Esophagus muscularis mucosa (tissue), 4 donors: Measurements from ENCODE around the gene CRYM. TPM values are rescaled to one million over a fixed set of nuclear protein-coding genes. Genes with fewer than 3 reads are reported as not detected.
"Not testable (repeated sequence)": the region's sequence is repeated elsewhere in the genome, so short reads cannot be mapped to it uniquely, and the experiment has no call there.

Experiments
- DNase-seq: peaks from one replicate; pipeline ENCODE4 v3.0.0-alpha.2; 2017; ENCODE audit errors: extremely low spot score
- H3K27ac ChIP-seq, 4 donors: fragments of 200-600 bp; sonication (generic); replicated peaks in 1 of 4; 1 replicate in 3 of 4; 2 replicates in 1 of 4; pipeline ENCODE4 v1.5.1; 2016 to 2019; ENCODE audit warnings: mild to moderate bottlenecking in 1 of 4
- H3K27me3 ChIP-seq, 4 donors: fragments of 200-600 bp; sonication (generic); one replicate each; pipeline versions ENCODE4 v1.5.1 to v1.6.0; 2016 to 2019
- H3K36me3 ChIP-seq, 4 donors: fragments of 200-600 bp; sonication (generic); one replicate each; pipeline ENCODE4 v1.5.1; 2016 to 2019
- H3K4me1 ChIP-seq, 4 donors: fragments of 200-600 bp; sonication (generic); one replicate each; pipeline ENCODE4 v1.5.1; 2016 to 2019
- H3K4me3 ChIP-seq, 4 donors: fragments of 200-600 bp; sonication (generic); 1 replicate in 2 of 4; 2 replicates in 2 of 4; pipeline ENCODE4 v1.5.1; 2016 to 2019; ENCODE audit warnings: mild to moderate bottlenecking in 4 of 4, moderate library complexity in 1 of 4
- H3K9me3 ChIP-seq, 4 donors: fragments of 200-600 bp; sonication (generic); 1 replicate in 3 of 4; 2 replicates in 1 of 4; pipeline ENCODE4 v1.5.1; 2016 to 2019
- EP300 ChIP-seq: sonication (generic); formaldehyde crosslinking; IDR thresholded peaks from one replicate; pipeline ENCODE4 v1.6.1; 2017; ENCODE audit warnings: antibody characterized with exemption
- POLR2A ChIP-seq: fragments of 450-650 bp; IDR thresholded peaks from one replicate; pipeline ENCODE4 v1.6.1; 2017; ENCODE audit warnings: antibody characterized with exemption, moderate library complexity, mild to moderate bottlenecking, low read depth
- POLR2AphosphoS5 ChIP-seq, 2 donors: sonication (generic); formaldehyde crosslinking; IDR thresholded peaks; one replicate each; pipeline ENCODE4 v1.6.1; 2017; ENCODE audit warnings: antibody characterized with exemption in 2 of 2
- WGBS: methylation state at CpG from one replicate; pipeline ENCODE4 v1.1.5; 2018; 5-methylcytosine and 5-hydroxymethylcytosine counted together
- intact Hi-C: fragments of 100-400 bp; cut with DNase I; formaldehyde crosslinking; loops from one replicate; pipeline ENCODE4 v1.15.1; 2023
- total RNA-seq, 4 donors: library from RNA; depleted of rRNA; stranded (reverse); fragments of >200 nt; gene quantifications; one replicate each; pipeline versions ENCODE4 v1.1.0 to v1.2.1, GENCODE V29; 2016
- TF ChIP-seq, protein P1 (sequence below), 3 experiments: fragments of 200-600 bp in 2 of 3; fragments of 450-650 bp in 1 of 3; sonication (generic) in 2 of 3; IDR thresholded peaks; one replicate each; pipeline ENCODE4 v1.5.1; 2017 to 2019; ENCODE audit warnings: antibody characterized with exemption in 3 of 3, mild to moderate bottlenecking in 2 of 3, moderate library complexity in 1 of 3

The CRYM gene
- total RNA-seq, 4 donors from 2014 or later, result 1.0 to 1.2 TPM; not detected in 2

DNA sequence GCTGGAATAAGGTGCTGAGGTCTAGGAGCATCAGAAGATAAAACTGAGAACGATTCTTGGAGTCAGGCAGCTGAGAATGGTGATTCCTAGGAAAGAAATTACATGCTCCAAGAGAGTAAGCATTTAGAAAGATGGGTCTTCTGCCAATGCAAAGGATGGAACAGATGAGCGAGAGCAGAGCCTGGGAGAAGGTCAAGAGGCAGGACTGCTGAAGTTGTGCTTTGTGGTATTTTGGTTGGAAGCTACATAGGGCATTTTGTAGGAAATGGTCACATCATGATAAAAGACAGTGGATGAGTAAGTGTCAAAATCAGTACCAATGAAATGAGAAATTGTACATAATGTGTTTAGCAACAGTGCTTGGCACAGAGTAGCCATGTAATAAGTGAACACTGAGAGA is 1.4 kb upstream of the CRYM start:
- peak; percentile 81 for DNase-seq
- TF ChIP-seq POLR2A (no peak), POLR2AphosphoS5 (IDR thresholded peaks at IDR 0.05) (no peak), EP300 (no peak)
- TF ChIP-seq, protein P1, sequence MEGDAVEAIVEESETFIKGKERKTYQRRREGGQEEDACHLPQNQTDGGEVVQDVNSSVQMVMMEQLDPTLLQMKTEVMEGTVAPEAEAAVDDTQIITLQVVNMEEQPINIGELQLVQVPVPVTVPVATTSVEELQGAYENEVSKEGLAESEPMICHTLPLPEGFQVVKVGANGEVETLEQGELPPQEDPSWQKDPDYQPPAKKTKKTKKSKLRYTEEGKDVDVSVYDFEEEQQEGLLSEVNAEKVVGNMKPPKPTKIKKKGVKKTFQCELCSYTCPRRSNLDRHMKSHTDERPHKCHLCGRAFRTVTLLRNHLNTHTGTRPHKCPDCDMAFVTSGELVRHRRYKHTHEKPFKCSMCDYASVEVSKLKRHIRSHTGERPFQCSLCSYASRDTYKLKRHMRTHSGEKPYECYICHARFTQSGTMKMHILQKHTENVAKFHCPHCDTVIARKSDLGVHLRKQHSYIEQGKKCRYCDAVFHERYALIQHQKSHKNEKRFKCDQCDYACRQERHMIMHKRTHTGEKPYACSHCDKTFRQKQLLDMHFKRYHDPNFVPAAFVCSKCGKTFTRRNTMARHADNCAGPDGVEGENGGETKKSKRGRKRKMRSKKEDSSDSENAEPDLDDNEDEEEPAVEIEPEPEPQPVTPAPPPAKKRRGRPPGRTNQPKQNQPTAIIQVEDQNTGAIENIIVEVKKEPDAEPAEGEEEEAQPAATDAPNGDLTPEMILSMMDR (IDR thresholded peaks at IDR 0.05), result no peak
- peaks cover 0 to 51% (median 6%) of the 10 kb centered on the region in 4 donors for H3K27me3 ChIP-seq
- no peak overlapping the region for H3K27ac ChIP-seq
- H3K9me3 ChIP-seq, result no peaks in the 10 kb centered on the region
- H3K36me3 ChIP-seq, result peaks cover 0 to 5% (median 0%) of the 10 kb centered on the region in 4 donors
- no peak overlapping the region for H3K4me3 ChIP-seq
- intact Hi-C loops, result loop anchor here (5.0 kb wide), 2 partner anchors 92 to 127 kb away; partner anchors contain the start of gene DNAH3
- 75% methylated on average over 2 of the region's 2 CpGs for WGBS
- H3K4me1 ChIP-seq, result peaks cover 10 to 23% (median 21%) of the 10 kb centered on the region in 4 donors

DNA sequence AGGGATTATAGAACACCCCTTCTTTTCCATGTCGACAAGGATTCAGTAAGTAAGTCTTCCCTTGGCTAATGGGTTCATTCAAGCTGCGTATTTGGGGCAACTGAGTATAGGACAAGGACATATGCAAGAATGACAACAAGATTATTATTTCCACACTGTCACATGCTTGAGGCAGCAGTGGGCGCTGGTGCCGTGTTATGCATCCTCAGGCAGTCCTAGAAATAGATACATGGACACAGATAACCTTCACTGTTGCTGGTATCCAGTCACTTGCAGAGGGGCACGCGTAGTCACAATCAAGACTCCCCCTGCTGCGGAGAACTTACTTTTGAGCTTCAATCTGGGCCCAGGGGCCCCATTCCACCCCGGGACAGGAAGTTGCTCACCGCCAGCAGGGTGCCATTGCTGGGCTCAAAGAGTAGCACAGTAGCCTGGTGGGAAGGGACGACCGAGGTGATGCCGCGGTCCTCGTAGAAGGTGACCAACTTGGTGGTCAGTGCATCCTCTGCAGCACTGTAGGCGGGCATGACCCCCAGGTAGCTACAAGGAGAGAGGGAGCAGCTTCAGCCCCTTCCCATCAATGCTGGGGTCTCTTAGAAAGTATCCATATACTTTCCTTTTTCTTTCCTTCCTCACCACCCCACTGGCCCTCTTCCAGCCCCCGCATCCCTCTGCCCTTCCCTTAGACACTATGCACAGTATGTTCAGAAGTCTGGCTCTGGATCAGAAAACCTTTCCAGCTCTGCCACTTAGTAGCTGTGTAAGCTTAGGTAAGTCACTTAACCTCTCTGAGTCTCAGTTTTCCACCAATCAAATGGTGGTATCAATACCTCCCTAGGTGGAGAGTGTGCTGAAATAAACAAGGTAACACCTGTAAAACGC is 804 bp downstream of the CRYM start:
- intact Hi-C loops, result loop anchor here (5.0 kb wide), 2 partner anchors 90 to 125 kb away; partner anchors contain the start of gene DNAH3

DNA sequence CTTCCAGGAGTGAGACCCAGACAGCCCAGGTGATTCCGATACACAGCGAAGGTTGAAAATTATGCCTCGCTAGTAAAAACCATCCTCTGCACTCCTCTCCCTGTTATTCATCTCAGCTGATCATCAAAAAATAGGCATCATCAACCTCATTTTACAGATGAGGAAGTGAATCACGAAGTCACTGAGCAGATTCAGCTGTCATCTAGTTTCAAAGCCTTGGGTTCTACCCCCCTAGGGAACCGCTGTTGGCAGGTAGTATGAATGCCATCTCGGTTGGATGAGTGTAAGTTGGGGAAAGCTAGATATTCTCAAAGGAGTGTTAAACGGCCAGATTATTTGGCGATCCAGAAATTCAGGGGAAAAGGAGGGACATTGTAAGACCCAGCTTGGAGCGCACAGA is 2.0 kb downstream of the CRYM start:
- WGBS, result 86% methylated on average over 9 of the region's 9 CpGs
- H3K36me3 ChIP-seq, result peaks cover 0 to 17% (median 0%) of the 10 kb centered on the region in 4 donors
- H3K9me3 ChIP-seq, result no peaks in the 10 kb centered on the region
- DNase-seq, result no peak
- no peak overlapping the region for H3K4me3 ChIP-seq
- TF ChIP-seq POLR2A (no peak), POLR2AphosphoS5 (IDR thresholded peaks at IDR 0.05) (no peak), EP300 (no peak)
- TF ChIP-seq, protein P1 (IDR thresholded peaks at IDR 0.05), result no peak
- H3K4me1 ChIP-seq, result peaks cover 5 to 12% (median 11%) of the 10 kb centered on the region in 4 donors
- peaks cover 0 to 55% (median 0%) of the 10 kb centered on the region in 4 donors for H3K27me3 ChIP-seq
- intact Hi-C loops, result loop anchor here (5.0 kb wide), 2 partner anchors 89 to 124 kb away; partner anchors contain the start of gene DNAH3
- no peak overlapping the region for H3K27ac ChIP-seq

More for the DNA sequence above, 804 bp downstream of the CRYM start:
- 69% methylated on average over 15 of the region's 17 CpGs for WGBS
- TF ChIP-seq POLR2A, result no peak
- TF ChIP-seq EP300, result no peak
- Histone ChIP-seq H3K9me3 (no peaks in the 10 kb centered on the region), H3K4me1 (peaks cover 5 to 12% (median 11%) of the 10 kb centered on the region in 4 donors), H3K4me3 (peak overlapping the region; percentile 48 to 61 (median 50)), H3K27ac (no peak overlapping the region), H3K27me3 (peaks cover 0 to 53% (median 0%) of the 10 kb centered on the region in 4 donors), H3K36me3 (peaks cover 0 to 9% (median 0%) of the 10 kb centered on the region in 4 donors)
- no peak for DNase-seq

DNA sequence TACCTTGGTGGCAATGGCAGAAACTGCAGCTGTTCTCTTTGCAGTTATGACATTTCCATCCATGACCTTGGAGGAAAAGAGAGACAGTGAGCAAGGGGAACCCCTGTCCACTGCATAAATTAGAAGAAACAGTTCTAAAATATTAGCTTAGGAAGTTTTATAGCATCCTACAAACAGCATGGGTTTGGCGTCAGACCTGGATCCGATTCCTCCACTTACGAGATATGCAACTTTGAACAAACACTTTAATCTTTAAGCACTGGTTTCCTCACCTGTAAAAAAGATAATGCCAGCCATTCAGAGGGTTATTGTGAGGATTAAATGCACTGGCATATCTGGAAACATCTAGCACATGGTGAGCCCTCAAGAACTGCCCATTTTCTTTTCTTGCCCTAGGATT is 2.6 kb downstream of the CRYM start:
- intact Hi-C loops, result loop anchor here (5.0 kb wide), 2 partner anchors 88 to 123 kb away; partner anchors contain the start of gene DNAH3
- DNase-seq, result no peak
- Histone ChIP-seq H3K27me3 (peaks cover 0 to 55% (median 0%) of the 10 kb centered on the region in 4 donors), H3K4me1 (peaks cover 5 to 12% (median 11%) of the 10 kb centered on the region in 4 donors), H3K27ac (no peak overlapping the region), H3K9me3 (no peaks in the 10 kb centered on the region), H3K36me3 (peaks cover 0 to 18% (median 0%) of the 10 kb centered on the region in 4 donors), H3K4me3 (no peak overlapping the region)
- 92% methylated on average over 3 of the region's 3 CpGs for WGBS
- TF ChIP-seq EP300 (no peak), POLR2A (no peak), POLR2AphosphoS5 (IDR thresholded peaks at IDR 0.05) (no peak)
- TF ChIP-seq, protein P1 (IDR thresholded peaks at IDR 0.05), result no peak

DNA sequence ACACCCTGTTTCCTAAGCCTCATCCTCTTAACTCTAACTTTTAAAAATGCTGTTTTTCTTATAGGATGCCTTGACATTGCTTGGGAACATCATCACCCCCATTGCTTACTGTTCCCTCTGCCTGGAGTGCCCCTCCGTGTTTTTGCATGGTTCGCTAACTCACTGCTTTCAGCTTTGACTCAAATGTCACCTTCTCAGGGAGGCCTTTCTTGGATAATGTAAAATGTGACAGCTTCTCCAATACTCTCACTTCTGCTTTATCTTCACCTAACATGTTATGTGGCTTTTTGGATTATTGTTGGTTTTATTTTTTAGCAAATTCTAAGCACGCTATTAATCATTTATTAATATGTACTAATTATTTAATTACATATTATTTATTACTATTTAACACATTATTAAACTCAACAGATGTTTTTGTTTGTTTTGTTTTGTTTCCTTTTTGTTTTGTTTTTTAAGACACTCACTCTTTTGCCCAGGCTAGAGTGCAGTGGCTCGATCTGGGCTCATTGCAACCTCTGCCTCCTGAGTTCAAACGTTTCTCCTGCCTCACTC is 3.8 kb downstream of the CRYM start:
- intact Hi-C loops, result no loop called here
- 73% methylated on average over 5 of the region's 5 CpGs for WGBS

DNA sequence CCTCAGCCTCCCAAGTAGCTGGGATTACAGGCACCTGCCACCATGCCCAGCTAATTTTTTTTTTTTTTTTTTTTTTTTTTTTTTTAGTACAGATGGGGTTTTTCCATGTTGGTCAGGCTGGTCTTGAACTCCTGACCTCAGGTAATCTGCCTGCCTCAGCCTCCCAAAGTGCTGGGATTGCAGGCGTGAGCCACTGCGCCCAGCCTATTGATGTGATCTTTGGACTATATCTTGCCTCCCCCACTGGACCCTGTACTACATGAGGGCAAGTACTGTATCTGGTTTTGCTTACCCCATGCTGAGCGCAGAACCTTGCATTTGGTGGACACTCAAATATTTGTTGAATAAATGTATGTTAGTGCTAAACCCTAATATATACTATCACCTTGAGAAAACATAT is 5.3 kb downstream of the CRYM start:
- DNase-seq, intact Hi-C loops, H3K4me3 ChIP-seq, H3K4me1 ChIP-seq, H3K27ac ChIP-seq, H3K9me3 ChIP-seq: not testable (repeated sequence)
- 88% methylated on average over 3 of the region's 3 CpGs for WGBS
- Histone ChIP-seq H3K36me3 (peaks cover 0 to 24% (median 0%) of the 10 kb centered on the region in 4 donors), H3K27me3 (peaks cover 0 to 49% (median 0%) of the 10 kb centered on the region in 4 donors)

More for the DNA sequence above, 3.8 kb downstream of the CRYM start:
- peaks cover 0 to 55% (median 0%) of the 10 kb centered on the region in 4 donors for H3K27me3 ChIP-seq
- peaks cover 5 to 12% (median 11%) of the 10 kb centered on the region in 4 donors for H3K4me1 ChIP-seq
- peaks cover 0 to 18% (median 0%) of the 10 kb centered on the region in 4 donors for H3K36me3 ChIP-seq
- H3K4me3 ChIP-seq, result no peak overlapping the region
- no peak for DNase-seq
- H3K9me3 ChIP-seq, result no peaks in the 10 kb centered on the region
- no peak for TF ChIP-seq POLR2AphosphoS5 (IDR thresholded peaks at IDR 0.05)
- no peak overlapping the region for H3K27ac ChIP-seq
